Chondrocyte (in vitro differentiated cells): Measurements from ENCODE around the gene ATP5MC2. TPM values are rescaled to one million over a fixed set of nuclear protein-coding genes. Genes with fewer than 3 reads are reported as not detected.
A peak's percentile ranks its signal among the peaks of the same experiment; 100 is the strongest.

Experiments used
- DNase-seq: peaks from one replicate; pipeline ENCODE4 v3.0.0; 2021; ENCODE audit warnings: mixed read lengths, low spot score
- H3K27ac Mint-ChIP-seq: one replicate; pipeline ENCODE4 v1.8.0; 2021; ENCODE audit warnings: mild to moderate bottlenecking, moderate library complexity, mixed read lengths; ENCODE audit not compliant: unreplicated experiment
- H3K27me3 Mint-ChIP-seq: 2 replicates; pipeline ENCODE4 v1.8.0; 2021; ENCODE audit warnings: low read depth, mixed read lengths
- H3K36me3 Mint-ChIP-seq: 2 replicates; pipeline ENCODE4 v1.8.0; 2021; ENCODE audit warnings: low read depth, mixed read lengths
- H3K4me1 Mint-ChIP-seq: 2 replicates; pipeline ENCODE4 v1.8.0; 2021; ENCODE audit warnings: low read depth, mild to moderate bottlenecking, mixed read lengths
- H3K4me3 Mint-ChIP-seq: one replicate; pipeline ENCODE4 v1.8.0; 2021; ENCODE audit warnings: mild to moderate bottlenecking, moderate library complexity, mixed read lengths; ENCODE audit not compliant: unreplicated experiment
- H3K9me3 Mint-ChIP-seq: 2 replicates; pipeline ENCODE4 v1.8.0; 2021; ENCODE audit warnings: low read depth, mixed read lengths
- CTCF ChIP-seq: fragments of 200-600 bp; sonication (generic); IDR thresholded peaks from 2 replicates; pipeline ENCODE4 v1.5.0; 2021; ENCODE audit warnings: antibody characterized with exemption, mild to moderate bottlenecking, moderate library complexity
- total RNA-seq: library from RNA; stranded (reverse); gene quantifications from 3 replicates; pipeline ENCODE4 v1.2.1, GENCODE V29; 2021

The ATP5MC2 gene
- total RNA-seq, 1 donor from 2014 or later, result 203 TPM

- TF ChIP-seq CTCF, result no peak
- peaks cover 5% of the 10 kb centered on the region for H3K27me3 Mint-ChIP-seq
- peaks cover 12% of the 10 kb centered on the region for H3K36me3 Mint-ChIP-seq
- peak overlapping the region; percentile 94 for H3K4me3 Mint-ChIP-seq
- no peak for DNase-seq
- H3K4me1 Mint-ChIP-seq, result peaks cover 36% of the 10 kb centered on the region
- H3K27ac Mint-ChIP-seq, result peak overlapping the region; percentile 97
- H3K9me3 Mint-ChIP-seq, result no peaks in the 10 kb centered on the region
Measured at GRCh38 chr12:53674977-53675700, 744 bp downstream of the ATP5MC2 start.

- TF ChIP-seq CTCF, result no peak
- no peaks in the 10 kb centered on the region for H3K9me3 Mint-ChIP-seq
- no peak for DNase-seq
- no peak overlapping the region for H3K4me3 Mint-ChIP-seq
- H3K36me3 Mint-ChIP-seq, result peaks cover 31% of the 10 kb centered on the region
- no peak overlapping the region for H3K27ac Mint-ChIP-seq
- peaks cover 24% of the 10 kb centered on the region for H3K4me1 Mint-ChIP-seq
- H3K27me3 Mint-ChIP-seq, result no peaks in the 10 kb centered on the region
Measured at GRCh38 chr12:53670971-53671370, 4.9 kb downstream of the ATP5MC2 start.

GRCh38 chr12:53670308-53670707 lies 5.6 kb downstream of the ATP5MC2 start:
- Mint-ChIP-seq H3K4me1 (peaks cover 20% of the 10 kb centered on the region), H3K9me3 (no peaks in the 10 kb centered on the region), H3K27ac (no peak overlapping the region), H3K36me3 (peaks cover 36% of the 10 kb centered on the region), H3K27me3 (no peaks in the 10 kb centered on the region), H3K4me3 (no peak overlapping the region)
- no peak for DNase-seq
- no peak for TF ChIP-seq CTCF

GRCh38 chr12:53667080-53667479 lies 8.8 kb downstream of the ATP5MC2 start:
- Mint-ChIP-seq H3K4me1 (peaks cover 4% of the 10 kb centered on the region), H3K27me3 (no peaks in the 10 kb centered on the region), H3K4me3 (no peak overlapping the region), H3K27ac (no peak overlapping the region), H3K36me3 (peaks cover 43% of the 10 kb centered on the region), H3K9me3 (no peaks in the 10 kb centered on the region)
- TF ChIP-seq CTCF, result no peak
- no peak for DNase-seq

GRCh38 chr12:53664936-53665335 lies 10.9 kb downstream of the ATP5MC2 start:
- Mint-ChIP-seq H3K4me3 (no peak overlapping the region), H3K9me3 (no peaks in the 10 kb centered on the region), H3K27ac (no peak overlapping the region), H3K4me1 (peaks cover 13% of the 10 kb centered on the region), H3K27me3 (no peaks in the 10 kb centered on the region), H3K36me3 (peaks cover 36% of the 10 kb centered on the region)
- no peak for DNase-seq
- no peak for TF ChIP-seq CTCF
